Progenitor cell of endocrine pancreas (in vitro differentiated cells): ENCODE results near the gene PFKL. TPM values are rescaled to one million over a fixed set of nuclear protein-coding genes. Genes with fewer than 3 reads are reported as not detected.
"Not testable (repeated sequence)": the region's sequence is repeated elsewhere in the genome, so short reads cannot be mapped to it uniquely, and the experiment has no call there.

Experiments used
- DNase-seq: peaks from one replicate; pipeline ENCODE4 v3.0.0; 2021; ENCODE audit warnings: low spot score; ENCODE audit not compliant: unreplicated experiment
- H3K27ac Mint-ChIP-seq: 2 replicates; pipeline ENCODE4 v1.8.0; 2021; ENCODE audit warnings: mild to moderate bottlenecking, moderate library complexity, mixed read lengths
- H3K27me3 Mint-ChIP-seq: 2 replicates; pipeline ENCODE4 v1.8.0; 2021; ENCODE audit warnings: mixed read lengths
- H3K36me3 Mint-ChIP-seq: 2 replicates; pipeline ENCODE4 v1.8.0; 2022; ENCODE audit warnings: mixed read lengths; ENCODE audit not compliant: insufficient read depth
- H3K4me1 Mint-ChIP-seq: 2 replicates; pipeline ENCODE4 v1.8.0; 2021; ENCODE audit warnings: low read depth, mixed read lengths
- H3K4me3 Mint-ChIP-seq: 2 replicates; pipeline ENCODE4 v1.8.0; 2021; ENCODE audit warnings: low read depth, mild to moderate bottlenecking, moderate library complexity, mixed read lengths
- H3K9me3 Mint-ChIP-seq: 2 replicates; pipeline ENCODE4 v1.8.0; 2021; ENCODE audit warnings: low read depth, mixed read lengths
- total RNA-seq: library from RNA; stranded (reverse); gene quantifications from 2 replicates; pipeline ENCODE4 v1.2.1, GENCODE V29; 2021
- TF ChIP-seq, protein P1 (sequence below): fragments of 200-600 bp; sonication (generic); IDR thresholded peaks from one replicate; pipeline ENCODE4 v1.5.0; 2021; ENCODE audit warnings: antibody characterized with exemption, mild to moderate bottlenecking; ENCODE audit not compliant: unreplicated experiment

Gene PFKL
- total RNA-seq, 1 donor from 2014 or later, result 132 TPM

DNA sequence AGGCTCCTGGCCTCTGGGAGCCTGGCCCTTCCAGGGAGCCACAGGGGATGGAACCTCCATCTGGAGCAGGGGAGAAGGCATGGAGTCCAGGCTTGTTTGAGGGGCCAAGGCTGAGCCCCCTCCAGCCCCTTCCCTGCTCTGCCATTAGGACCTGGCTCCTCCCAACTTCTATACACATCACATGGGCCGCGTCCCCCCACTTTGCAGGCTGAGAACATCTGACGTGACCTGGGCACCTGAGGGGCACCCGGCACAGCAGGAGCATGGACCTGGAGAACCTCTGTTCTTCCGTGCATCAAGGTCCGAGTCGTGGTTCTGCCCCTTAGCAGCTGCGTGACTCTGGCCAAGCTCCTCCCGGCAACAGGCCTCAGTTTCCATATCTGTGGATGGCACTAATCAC is 18.1 kb upstream of the PFKL start:
- Mint-ChIP-seq H3K36me3 (no peaks in the 10 kb centered on the region), H3K4me3 (no peak overlapping the region)

GRCh38 chr21:44282370-44282769 is 17.5 kb upstream of the PFKL start:
- TF ChIP-seq, protein P1, sequence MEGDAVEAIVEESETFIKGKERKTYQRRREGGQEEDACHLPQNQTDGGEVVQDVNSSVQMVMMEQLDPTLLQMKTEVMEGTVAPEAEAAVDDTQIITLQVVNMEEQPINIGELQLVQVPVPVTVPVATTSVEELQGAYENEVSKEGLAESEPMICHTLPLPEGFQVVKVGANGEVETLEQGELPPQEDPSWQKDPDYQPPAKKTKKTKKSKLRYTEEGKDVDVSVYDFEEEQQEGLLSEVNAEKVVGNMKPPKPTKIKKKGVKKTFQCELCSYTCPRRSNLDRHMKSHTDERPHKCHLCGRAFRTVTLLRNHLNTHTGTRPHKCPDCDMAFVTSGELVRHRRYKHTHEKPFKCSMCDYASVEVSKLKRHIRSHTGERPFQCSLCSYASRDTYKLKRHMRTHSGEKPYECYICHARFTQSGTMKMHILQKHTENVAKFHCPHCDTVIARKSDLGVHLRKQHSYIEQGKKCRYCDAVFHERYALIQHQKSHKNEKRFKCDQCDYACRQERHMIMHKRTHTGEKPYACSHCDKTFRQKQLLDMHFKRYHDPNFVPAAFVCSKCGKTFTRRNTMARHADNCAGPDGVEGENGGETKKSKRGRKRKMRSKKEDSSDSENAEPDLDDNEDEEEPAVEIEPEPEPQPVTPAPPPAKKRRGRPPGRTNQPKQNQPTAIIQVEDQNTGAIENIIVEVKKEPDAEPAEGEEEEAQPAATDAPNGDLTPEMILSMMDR, result no peak
- H3K27me3 Mint-ChIP-seq, result peaks cover 17% of the 10 kb centered on the region
- peaks cover 12% of the 10 kb centered on the region for H3K4me1 Mint-ChIP-seq
- H3K4me3 Mint-ChIP-seq, result no peak overlapping the region
- H3K36me3 Mint-ChIP-seq, result no peaks in the 10 kb centered on the region
- no peak overlapping the region for H3K27ac Mint-ChIP-seq
- no peaks in the 10 kb centered on the region for H3K9me3 Mint-ChIP-seq
- no peak for DNase-seq

More for the DNA sequence above, 18.1 kb upstream of the PFKL start:
- H3K27me3 Mint-ChIP-seq, result peaks cover 17% of the 10 kb centered on the region
- no peaks in the 10 kb centered on the region for H3K9me3 Mint-ChIP-seq
- TF ChIP-seq, protein P1, result no peak
- no peak for DNase-seq
- H3K4me1 Mint-ChIP-seq, result peaks cover 12% of the 10 kb centered on the region
- H3K27ac Mint-ChIP-seq, result no peak overlapping the region

- H3K36me3 Mint-ChIP-seq, DNase-seq, H3K27ac Mint-ChIP-seq, H3K4me3 Mint-ChIP-seq, H3K9me3 Mint-ChIP-seq: not testable (repeated sequence)
- peaks cover 12% of the 10 kb centered on the region for H3K4me1 Mint-ChIP-seq
- H3K27me3 Mint-ChIP-seq, result peaks cover 23% of the 10 kb centered on the region
These were observed 16.6 kb upstream of the PFKL start for GRCh38 chr21:44283211-44283785.

GRCh38 chr21:44283948-44284347 is 15.9 kb upstream of the PFKL start:
- DNase-seq, result no peak
- TF ChIP-seq, protein P1, result no peak
- peaks cover 12% of the 10 kb centered on the region for H3K4me1 Mint-ChIP-seq
- no peaks in the 10 kb centered on the region for H3K36me3 Mint-ChIP-seq
- H3K27me3 Mint-ChIP-seq, result peaks cover 24% of the 10 kb centered on the region
- H3K4me3 Mint-ChIP-seq, result no peak overlapping the region
- no peak overlapping the region for H3K27ac Mint-ChIP-seq
- H3K9me3 Mint-ChIP-seq, result no peaks in the 10 kb centered on the region

GRCh38 chr21:44285138-44285992 is 14.5 kb upstream of the PFKL start, which contains the start of gene AIRE:
Gene AIRE, plus strand, starts transcription at chr21:44285876. Its CDS starts 131 bp downstream, at chr21:44286007.
- no peak within 1 kb of the TSS for H3K27ac Mint-ChIP-seq
- H3K9me3 Mint-ChIP-seq, result no peaks in the 10 kb centered on the region
- peaks cover 12% of the 10 kb centered on the region for H3K4me1 Mint-ChIP-seq
- no peaks in the 10 kb centered on the region for H3K36me3 Mint-ChIP-seq
- no peak within 1 kb of the TSS for H3K4me3 Mint-ChIP-seq
- TF ChIP-seq, protein P1, result no peak
- peaks cover 24% of the 10 kb centered on the region for H3K27me3 Mint-ChIP-seq
- DNase-seq, result no peak
